Measurements from ENCODE around the gene VPS4A.
"Not testable (repeated sequence)": the region's sequence is repeated elsewhere in the genome, so short reads cannot be mapped to it uniquely, and the experiment has no call there.

Gene VPS4A

GRCh38 chr16:69345923-69346322, 34.8 kb downstream of the VPS4A start:
- Histone ChIP-seq H3K36me3 (ENCODE audit: control insufficient read depth in 2 of 2, insufficient read depth in 2 of 2, low read length in 2 of 2) (peaks cover 9 to 21% of the 10 kb centered on the region in 2 donors), H3K9me3 (ENCODE audit: control insufficient read depth in 2 of 2, low read length in 2 of 2) (no peaks in the 10 kb centered on the region), H3K27me3 (ENCODE audit: control insufficient read depth in 1 of 2, insufficient read depth in 2 of 2, low read length in 2 of 2) (no peaks in the 10 kb centered on the region)

DNA sequence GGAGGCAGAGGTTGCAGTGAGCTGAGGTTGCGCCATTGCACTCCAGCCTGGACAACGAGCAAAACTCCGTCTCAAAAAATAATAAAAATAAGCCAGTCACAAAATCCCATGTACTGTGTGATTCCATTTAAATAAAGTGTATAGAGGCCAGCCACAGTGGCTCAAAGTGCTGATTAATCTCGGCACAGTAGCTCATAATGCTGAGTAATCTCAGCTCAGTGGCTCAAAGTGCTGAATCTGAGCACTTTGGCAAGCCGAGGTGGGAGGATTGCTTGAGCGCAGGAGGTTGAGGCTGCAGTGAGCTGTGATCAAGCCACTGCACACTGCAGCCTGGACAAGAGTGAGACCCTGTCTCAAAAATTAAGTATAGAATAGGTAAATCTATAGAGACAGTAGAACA, 35.5 kb downstream of the VPS4A start:
- Histone ChIP-seq H3K4me1 (ENCODE audit: control insufficient read depth, insufficient read depth, low read length) (no peaks in the 10 kb centered on the region), H3K36me3 (ENCODE audit: control insufficient read depth in 2 of 2, insufficient read depth in 2 of 2, low read length in 2 of 2) (peaks cover 9 to 17% of the 10 kb centered on the region in 2 donors)

More at GRCh38 chr16:69345923-69346322, 34.8 kb downstream of the VPS4A start:
- Histone ChIP-seq H3K4me3 (ENCODE audit: low read length in 2 of 2) (no peak overlapping the region), H3K27ac (ENCODE audit: low read length) (no peak overlapping the region), H3K9ac (ENCODE audit: low read length in 2 of 2) (no peak overlapping the region), H3K4me1 (ENCODE audit: control insufficient read depth, insufficient read depth, low read length) (peaks cover under 1% of the 10 kb centered on the region)

GRCh38 chr16:69348222-69348621, 37.1 kb downstream of the VPS4A start:
- Histone ChIP-seq H3K27me3 (ENCODE audit: control insufficient read depth in 1 of 2, insufficient read depth in 2 of 2, low read length in 2 of 2) (no peaks in the 10 kb centered on the region), H3K36me3 (ENCODE audit: control insufficient read depth in 2 of 2, insufficient read depth in 2 of 2, low read length in 2 of 2) (peaks cover 7 to 24% of the 10 kb centered on the region in 2 donors), H3K9ac (ENCODE audit: low read length in 2 of 2) (no peak overlapping the region), H3K4me1 (ENCODE audit: control insufficient read depth, insufficient read depth, low read length) (no peaks in the 10 kb centered on the region), H3K4me3 (ENCODE audit: low read length in 2 of 2) (no peak overlapping the region), H3K9me3 (ENCODE audit: control insufficient read depth in 2 of 2, low read length in 2 of 2) (no peaks in the 10 kb centered on the region), H3K27ac (ENCODE audit: low read length) (no peak overlapping the region)

More for the DNA sequence above, 35.5 kb downstream of the VPS4A start:
- no peak overlapping the region for H3K9ac ChIP-seq (ENCODE audit: low read length in 2 of 2)
- H3K9me3 ChIP-seq (ENCODE audit: control insufficient read depth in 2 of 2, low read length in 2 of 2), result no peaks in the 10 kb centered on the region
- H3K27ac ChIP-seq (ENCODE audit: low read length), result no peak overlapping the region
- H3K27me3 ChIP-seq (ENCODE audit: control insufficient read depth in 1 of 2, insufficient read depth in 2 of 2, low read length in 2 of 2), result no peaks in the 10 kb centered on the region
- no peak overlapping the region for H3K4me3 ChIP-seq (ENCODE audit: low read length in 2 of 2)

- no peak overlapping the region for H3K9ac ChIP-seq (ENCODE audit: low read length in 2 of 2)
- no peaks in the 10 kb centered on the region for H3K9me3 ChIP-seq (ENCODE audit: control insufficient read depth in 2 of 2, low read length in 2 of 2)
- H3K4me1 ChIP-seq (ENCODE audit: control insufficient read depth, insufficient read depth, low read length), result no peaks in the 10 kb centered on the region
- no peak overlapping the region for H3K4me3 ChIP-seq (ENCODE audit: low read length in 2 of 2)
- H3K27me3 ChIP-seq (ENCODE audit: control insufficient read depth in 1 of 2, insufficient read depth in 2 of 2, low read length in 2 of 2), result no peaks in the 10 kb centered on the region
- H3K27ac ChIP-seq (ENCODE audit: low read length), result no peak overlapping the region
- peaks cover 8 to 20% of the 10 kb centered on the region in 2 donors for H3K36me3 ChIP-seq (ENCODE audit: control insufficient read depth in 2 of 2, insufficient read depth in 2 of 2, low read length in 2 of 2)
Measured at GRCh38 chr16:69349536-69349935, 38.4 kb downstream of the VPS4A start.

DNA sequence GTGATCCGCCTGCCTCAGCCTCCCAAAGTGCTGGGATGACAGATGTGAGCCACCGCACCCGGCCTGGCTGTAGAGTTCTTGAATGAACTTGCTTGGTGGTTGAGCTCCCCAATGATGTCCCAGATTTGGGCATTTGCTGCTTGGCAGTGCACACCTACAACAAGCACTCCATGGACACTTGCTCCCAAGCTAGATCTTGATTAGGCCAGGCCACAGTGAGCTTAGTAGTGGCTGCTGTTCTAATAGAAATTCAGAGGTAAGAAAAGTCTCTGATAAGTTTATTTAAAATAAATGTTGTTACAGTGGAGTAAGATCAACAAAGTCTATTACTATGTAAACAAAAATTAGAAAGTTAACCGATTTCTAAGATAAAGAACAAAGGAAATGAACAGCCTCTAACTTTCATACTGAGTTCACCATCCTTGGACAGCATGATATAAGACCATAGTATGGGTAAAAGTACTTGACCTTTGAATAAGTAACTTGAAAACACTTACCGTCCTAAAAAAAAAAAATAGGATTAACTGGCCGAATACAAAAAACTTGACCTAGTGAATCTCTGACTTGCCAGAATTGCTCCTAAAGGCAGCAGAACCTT, 39.5 kb downstream of the VPS4A start:
- no peak overlapping the region for H3K4me3 ChIP-seq (ENCODE audit: low read length in 2 of 2)
- no peaks in the 10 kb centered on the region for H3K9me3 ChIP-seq (ENCODE audit: control insufficient read depth in 2 of 2, low read length in 2 of 2)
- no peaks in the 10 kb centered on the region for H3K4me1 ChIP-seq (ENCODE audit: control insufficient read depth, insufficient read depth, low read length)
- no peak overlapping the region for H3K27ac ChIP-seq (ENCODE audit: low read length)
- H3K27me3 ChIP-seq (ENCODE audit: control insufficient read depth in 1 of 2, insufficient read depth in 2 of 2, low read length in 2 of 2), result no peaks in the 10 kb centered on the region
- no peak overlapping the region for H3K9ac ChIP-seq (ENCODE audit: low read length in 2 of 2)
- H3K36me3 ChIP-seq (ENCODE audit: control insufficient read depth in 2 of 2, insufficient read depth in 2 of 2, low read length in 2 of 2), result peaks cover 13 to 24% of the 10 kb centered on the region in 2 donors

GRCh38 chr16:69351309-69352027, 40.3 kb downstream of the VPS4A start, which contains the start of gene TMED6:
Gene TMED6 (minus strand): TSS chr16:69351786. CDS start chr16:69351753, 33 bp downstream.
- Histone ChIP-seq H3K9ac (ENCODE audit: low read length in 2 of 2) (no peak within 1 kb of the TSS), H3K36me3 (ENCODE audit: control insufficient read depth in 2 of 2, insufficient read depth in 2 of 2, low read length in 2 of 2) (peaks cover 19 to 31% of the 10 kb centered on the region in 2 donors), H3K27me3 (ENCODE audit: control insufficient read depth in 1 of 2, insufficient read depth in 2 of 2, low read length in 2 of 2) (no peaks in the 10 kb centered on the region), H3K27ac (ENCODE audit: low read length) (no peak within 1 kb of the TSS), H3K4me1 (ENCODE audit: control insufficient read depth, insufficient read depth, low read length) (no peaks in the 10 kb centered on the region), H3K4me3 (ENCODE audit: low read length in 2 of 2) (no peak within 1 kb of the TSS), H3K9me3 (ENCODE audit: control insufficient read depth in 2 of 2, low read length in 2 of 2) (no peaks in the 10 kb centered on the region)

GRCh38 chr16:69360070-69360469, 48.9 kb downstream of the VPS4A start:
- H3K27me3 ChIP-seq (ENCODE audit: control insufficient read depth in 1 of 2, insufficient read depth in 2 of 2, low read length in 2 of 2); H3K4me1 ChIP-seq (ENCODE audit: control insufficient read depth, insufficient read depth, low read length); H3K9ac ChIP-seq (ENCODE audit: low read length in 2 of 2); H3K9me3 ChIP-seq (ENCODE audit: control insufficient read depth in 2 of 2, low read length in 2 of 2); H3K4me3 ChIP-seq (ENCODE audit: low read length in 2 of 2); H3K27ac ChIP-seq (ENCODE audit: low read length): not testable (repeated sequence)
- H3K36me3 ChIP-seq (ENCODE audit: control insufficient read depth in 2 of 2, insufficient read depth in 2 of 2, low read length in 2 of 2), result peaks cover 22 to 27% of the 10 kb centered on the region in 2 donors

DNA sequence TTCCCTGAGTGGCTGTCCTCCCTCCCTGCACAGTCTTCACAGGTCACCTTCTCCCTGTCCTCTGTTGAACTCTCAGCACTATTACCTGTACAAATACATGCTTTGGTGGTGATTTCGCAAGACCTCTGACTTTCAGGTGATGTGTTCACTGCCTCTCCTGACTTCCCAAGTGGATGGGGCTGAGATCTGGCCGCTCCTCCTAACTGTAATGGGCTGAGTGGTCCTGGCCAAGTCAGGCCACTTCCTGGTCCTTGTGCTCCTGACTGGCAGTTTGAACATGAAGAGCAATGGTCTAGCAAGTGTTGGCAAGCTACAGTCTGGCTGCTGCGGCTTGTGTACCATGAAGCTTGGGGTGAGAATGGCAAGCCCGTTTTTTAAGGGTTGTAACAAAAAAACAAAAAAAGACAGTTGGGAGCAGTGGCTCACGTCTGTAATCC, 52.1 kb downstream of the VPS4A start:
- H3K4me3 ChIP-seq (ENCODE audit: low read length in 2 of 2), result no peak overlapping the region
- peaks cover 35 to 40% of the 10 kb centered on the region in 2 donors for H3K36me3 ChIP-seq (ENCODE audit: control insufficient read depth in 2 of 2, insufficient read depth in 2 of 2, low read length in 2 of 2)
- H3K27me3 ChIP-seq (ENCODE audit: control insufficient read depth in 1 of 2, insufficient read depth in 2 of 2, low read length in 2 of 2), result no peaks in the 10 kb centered on the region
- no peaks in the 10 kb centered on the region for H3K9me3 ChIP-seq (ENCODE audit: control insufficient read depth in 2 of 2, low read length in 2 of 2)
- H3K27ac ChIP-seq (ENCODE audit: low read length), result no peak overlapping the region
- no peak overlapping the region for H3K9ac ChIP-seq (ENCODE audit: low read length in 2 of 2)
- H3K4me1 ChIP-seq (ENCODE audit: control insufficient read depth, insufficient read depth, low read length), result no peaks in the 10 kb centered on the region

GRCh38 chr16:69364088-69364487, 52.9 kb downstream of the VPS4A start:
- H3K9ac ChIP-seq (ENCODE audit: low read length in 2 of 2), result no peak overlapping the region
- peaks cover 35 to 45% of the 10 kb centered on the region in 2 donors for H3K36me3 ChIP-seq (ENCODE audit: control insufficient read depth in 2 of 2, insufficient read depth in 2 of 2, low read length in 2 of 2)
- H3K27me3 ChIP-seq (ENCODE audit: control insufficient read depth in 1 of 2, insufficient read depth in 2 of 2, low read length in 2 of 2), result no peaks in the 10 kb centered on the region
- H3K27ac ChIP-seq (ENCODE audit: low read length), result no peak overlapping the region
- H3K9me3 ChIP-seq (ENCODE audit: control insufficient read depth in 2 of 2, low read length in 2 of 2), result no peaks in the 10 kb centered on the region
- H3K4me1 ChIP-seq (ENCODE audit: control insufficient read depth, insufficient read depth, low read length), result no peaks in the 10 kb centered on the region
- no peak overlapping the region for H3K4me3 ChIP-seq (ENCODE audit: low read length in 2 of 2)

DNA sequence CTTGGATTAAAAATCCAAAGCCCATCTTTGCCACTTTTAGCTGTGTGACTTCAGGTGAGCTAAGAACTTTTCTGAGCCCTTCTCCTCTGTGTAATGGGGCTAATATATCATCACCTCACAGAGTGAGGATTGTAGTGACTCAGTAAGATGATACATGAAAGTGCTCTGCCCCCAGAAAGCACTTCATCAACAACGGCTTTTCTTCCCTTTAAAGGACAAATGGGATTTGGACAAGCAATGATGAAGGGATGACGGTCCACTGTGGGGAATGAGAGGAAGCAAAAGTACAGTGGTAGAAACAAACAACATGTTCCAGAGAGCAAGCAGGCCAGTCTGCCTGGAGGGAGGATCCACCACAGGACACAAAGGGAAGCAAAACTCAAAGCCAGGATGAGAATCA, 54.8 kb downstream of the VPS4A start:
- no peak overlapping the region for H3K27ac ChIP-seq (ENCODE audit: low read length)
- H3K4me3 ChIP-seq (ENCODE audit: low read length in 2 of 2), result no peak overlapping the region
- H3K4me1 ChIP-seq (ENCODE audit: control insufficient read depth, insufficient read depth, low read length), result no peaks in the 10 kb centered on the region
- H3K9ac ChIP-seq (ENCODE audit: low read length in 2 of 2), result no peak overlapping the region
- H3K27me3 ChIP-seq (ENCODE audit: control insufficient read depth in 1 of 2, insufficient read depth in 2 of 2, low read length in 2 of 2), result no peaks in the 10 kb centered on the region
- peaks cover 48 to 58% of the 10 kb centered on the region in 2 donors for H3K36me3 ChIP-seq (ENCODE audit: control insufficient read depth in 2 of 2, insufficient read depth in 2 of 2, low read length in 2 of 2)
- no peaks in the 10 kb centered on the region for H3K9me3 ChIP-seq (ENCODE audit: control insufficient read depth in 2 of 2, low read length in 2 of 2)

- Histone ChIP-seq H3K27ac (ENCODE audit: low read length) (no peak overlapping the region), H3K36me3 (ENCODE audit: control insufficient read depth in 2 of 2, insufficient read depth in 2 of 2, low read length in 2 of 2) (peaks cover 45 to 57% of the 10 kb centered on the region in 2 donors), H3K9ac (ENCODE audit: low read length in 2 of 2) (no peak overlapping the region), H3K4me3 (ENCODE audit: low read length in 2 of 2) (no peak overlapping the region), H3K4me1 (ENCODE audit: control insufficient read depth, insufficient read depth, low read length) (no peaks in the 10 kb centered on the region), H3K9me3 (ENCODE audit: control insufficient read depth in 2 of 2, low read length in 2 of 2) (no peaks in the 10 kb centered on the region), H3K27me3 (ENCODE audit: control insufficient read depth in 1 of 2, insufficient read depth in 2 of 2, low read length in 2 of 2) (no peaks in the 10 kb centered on the region)
Measured at GRCh38 chr16:69366431-69366830, 55.3 kb downstream of the VPS4A start.

Measured in stomach smooth muscle (tissue), 2 donors.